Panc1 (cell line): ENCODE results near the gene TAAR2.

Experiments
- TCF7L2 ChIP-seq: IDR thresholded peaks from 2 replicates; pipeline ENCODE4 v1.6.1; 2011; ENCODE audit warnings: mild to moderate bottlenecking, low read depth, low read length, inconsistent platforms
- TF ChIP-seq, protein P1 (sequence below): fragments of 450-650 bp; IDR thresholded peaks from 2 replicates; pipeline ENCODE4 v1.5.1; 2017; ENCODE audit warnings: mild to moderate bottlenecking

- TF ChIP-seq, protein P1, sequence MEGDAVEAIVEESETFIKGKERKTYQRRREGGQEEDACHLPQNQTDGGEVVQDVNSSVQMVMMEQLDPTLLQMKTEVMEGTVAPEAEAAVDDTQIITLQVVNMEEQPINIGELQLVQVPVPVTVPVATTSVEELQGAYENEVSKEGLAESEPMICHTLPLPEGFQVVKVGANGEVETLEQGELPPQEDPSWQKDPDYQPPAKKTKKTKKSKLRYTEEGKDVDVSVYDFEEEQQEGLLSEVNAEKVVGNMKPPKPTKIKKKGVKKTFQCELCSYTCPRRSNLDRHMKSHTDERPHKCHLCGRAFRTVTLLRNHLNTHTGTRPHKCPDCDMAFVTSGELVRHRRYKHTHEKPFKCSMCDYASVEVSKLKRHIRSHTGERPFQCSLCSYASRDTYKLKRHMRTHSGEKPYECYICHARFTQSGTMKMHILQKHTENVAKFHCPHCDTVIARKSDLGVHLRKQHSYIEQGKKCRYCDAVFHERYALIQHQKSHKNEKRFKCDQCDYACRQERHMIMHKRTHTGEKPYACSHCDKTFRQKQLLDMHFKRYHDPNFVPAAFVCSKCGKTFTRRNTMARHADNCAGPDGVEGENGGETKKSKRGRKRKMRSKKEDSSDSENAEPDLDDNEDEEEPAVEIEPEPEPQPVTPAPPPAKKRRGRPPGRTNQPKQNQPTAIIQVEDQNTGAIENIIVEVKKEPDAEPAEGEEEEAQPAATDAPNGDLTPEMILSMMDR = no peak
- no peak for TF ChIP-seq TCF7L2
Measured at GRCh38 chr6:132623106-132623845, 799 bp downstream of the TAAR2 start.
